Uterus (tissue), 2 donors: ENCODE data around the gene SNF8.

Source experiments
- CTCF ChIP-seq, 4 experiments: fragments of 200-600 bp in 2 of 4; fragments of 450-650 bp in 2 of 4; sonication (generic) in 2 of 4; IDR thresholded peaks; one replicate each; pipeline ENCODE4 v1.5.1; 2016 to 2019; ENCODE audit warnings: antibody characterized with exemption in 4 of 4, mild to moderate bottlenecking in 2 of 4, moderate library complexity in 1 of 4
- POLR2A ChIP-seq, 2 donors: fragments of 450-650 bp; IDR thresholded peaks; one replicate each; pipeline ENCODE4 v1.6.1; 2016; ENCODE audit warnings: antibody characterized with exemption in 2 of 2, mild to moderate bottlenecking in 1 of 2, moderate library complexity in 1 of 2

GRCh38 chr17:48990882-48991357 lies 46.3 kb upstream of the SNF8 start:
- TF ChIP-seq CTCF (IDR thresholded peaks at IDR 0.05) (no peak), POLR2A (IDR thresholded peaks at IDR 0.05) (no peak)
